ENCODE data around the gene SPOCD1.

Gene SPOCD1

DNA sequence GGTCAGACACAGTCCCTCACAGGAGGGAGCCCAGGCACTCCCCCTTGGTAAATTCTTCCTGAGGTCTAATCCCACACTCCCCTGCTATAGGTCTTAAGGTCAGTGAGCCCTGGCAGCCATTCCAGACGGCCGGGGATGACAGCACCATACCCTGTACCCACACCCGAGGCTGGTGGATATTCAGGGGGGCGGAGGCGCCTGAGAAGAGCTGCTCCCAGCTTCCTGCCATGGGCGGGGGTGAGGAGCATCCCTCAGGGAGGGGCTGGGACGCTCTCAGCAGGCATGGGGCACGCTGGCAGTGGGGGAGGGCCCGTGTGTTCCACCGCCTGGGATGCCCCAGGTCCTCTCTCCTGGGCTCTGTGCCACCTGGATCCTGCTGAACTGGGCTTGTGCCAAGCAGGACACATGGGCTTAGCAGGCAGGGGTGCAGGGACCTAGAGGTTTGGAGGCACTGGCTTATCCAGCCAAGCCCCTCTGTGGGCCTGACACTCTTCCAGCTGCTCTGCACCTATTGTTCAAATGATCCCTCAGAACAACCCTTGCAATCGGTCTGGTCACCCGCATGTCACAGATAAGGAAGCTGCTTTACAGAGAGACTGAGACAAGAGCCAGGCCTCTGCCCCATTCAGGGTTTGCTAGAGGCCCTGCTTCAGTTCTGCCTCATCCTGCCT is 46.0 kb downstream of the SPOCD1 start:
- no peak for DNase-seq

DNA sequence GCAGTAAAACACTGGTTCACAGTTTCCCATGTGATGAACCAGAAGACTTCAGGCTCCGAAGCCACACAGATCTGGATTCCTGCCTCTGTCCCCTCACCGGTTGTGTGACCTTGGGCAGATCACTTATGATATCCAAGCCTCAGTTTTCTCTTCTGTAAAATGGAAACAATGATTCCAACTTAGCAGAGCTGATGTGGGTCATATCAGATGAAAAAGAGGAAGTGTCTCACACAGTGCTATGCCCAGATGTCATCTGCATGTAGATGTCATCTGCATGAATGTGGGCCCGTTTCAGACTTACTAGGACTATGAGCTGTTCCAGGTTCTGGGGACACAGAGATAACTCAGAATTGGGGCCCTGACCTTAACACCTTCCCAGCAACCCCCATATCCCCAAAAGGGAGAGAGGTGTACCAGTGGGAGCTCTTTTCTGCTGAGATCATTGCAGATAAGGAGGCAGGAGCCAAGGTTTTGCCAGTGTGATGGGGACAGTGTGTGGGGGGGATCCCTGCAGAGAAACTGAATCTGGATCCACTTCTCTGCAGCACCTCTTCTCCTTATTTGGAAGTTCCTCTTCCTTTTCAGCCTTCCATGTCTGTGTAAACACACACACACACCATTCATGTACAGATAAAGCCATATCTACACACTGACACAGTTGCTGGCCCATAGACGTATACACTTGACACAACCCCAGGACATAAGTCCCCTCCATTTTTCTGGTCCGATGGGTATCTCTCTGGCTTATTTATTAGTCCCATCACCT is 46.7 kb downstream of the SPOCD1 start:
- DNase-seq = peak; percentile 49 to 56

DNA sequence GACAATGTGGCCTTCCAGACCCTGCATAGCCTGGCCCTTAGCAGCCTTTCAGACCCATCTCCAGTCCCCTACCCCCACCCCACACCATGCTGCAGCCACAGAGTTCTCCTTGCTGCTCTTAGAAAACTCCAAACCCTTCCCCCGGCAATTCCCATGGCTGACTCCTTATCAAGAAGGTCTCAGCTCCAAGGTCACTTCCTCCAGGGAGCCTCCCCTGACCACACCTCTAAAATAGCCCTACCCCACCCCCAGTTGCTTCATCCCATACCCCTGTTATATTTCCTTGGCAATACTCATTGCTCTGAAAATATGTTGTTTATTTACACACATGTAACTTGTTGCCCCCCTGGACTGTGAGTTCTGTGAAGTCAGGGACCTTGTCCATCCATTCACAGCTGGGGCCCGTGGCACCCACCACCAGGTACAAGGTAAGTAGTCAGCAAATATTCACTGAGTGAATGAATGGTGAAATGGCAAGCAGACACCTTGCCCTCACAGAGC is 47.4 kb downstream of the SPOCD1 start:
- DNase-seq = no peak

DNA sequence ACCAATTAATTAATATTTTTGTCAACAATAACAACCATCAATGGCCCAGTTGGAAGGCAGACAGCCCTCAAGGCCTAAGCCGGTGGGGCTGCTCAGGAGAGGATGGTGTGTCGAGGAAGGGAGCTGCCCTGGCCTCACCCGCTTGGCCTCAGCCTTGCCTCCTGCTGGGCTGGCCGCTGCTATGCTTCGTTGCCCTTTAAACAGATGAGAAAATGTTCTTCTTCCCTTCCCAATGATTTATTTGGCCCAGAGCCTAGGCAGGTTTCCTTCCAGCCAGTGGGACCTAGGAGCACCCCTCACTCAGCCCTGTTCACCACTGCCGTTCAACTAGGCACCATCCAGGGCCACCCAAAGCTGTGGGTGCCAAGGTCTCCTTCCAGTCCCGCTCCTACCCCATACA is 48.6 kb downstream of the SPOCD1 start:
- DNase-seq = no peak

DNA sequence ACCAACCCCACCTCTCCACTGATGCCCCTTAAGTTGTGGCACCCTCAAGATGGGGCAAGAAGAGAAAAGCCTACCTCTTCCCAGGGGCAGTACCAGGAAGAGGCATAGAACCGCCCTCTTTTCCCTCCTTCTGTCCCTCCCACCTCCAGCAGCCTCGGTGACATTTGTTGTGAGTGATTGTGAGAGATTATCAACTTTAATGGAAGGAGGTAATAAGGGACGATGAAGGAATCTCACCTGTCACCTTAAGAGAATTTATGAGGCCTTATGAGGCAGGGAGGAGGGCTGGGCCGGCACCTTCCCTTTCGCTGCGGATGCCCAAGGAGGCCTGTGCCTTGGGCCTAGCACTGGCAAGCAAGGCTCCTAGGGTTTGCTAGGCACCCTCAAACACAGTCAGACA is 50.3 kb downstream of the SPOCD1 start:
- no peak for DNase-seq

DNA sequence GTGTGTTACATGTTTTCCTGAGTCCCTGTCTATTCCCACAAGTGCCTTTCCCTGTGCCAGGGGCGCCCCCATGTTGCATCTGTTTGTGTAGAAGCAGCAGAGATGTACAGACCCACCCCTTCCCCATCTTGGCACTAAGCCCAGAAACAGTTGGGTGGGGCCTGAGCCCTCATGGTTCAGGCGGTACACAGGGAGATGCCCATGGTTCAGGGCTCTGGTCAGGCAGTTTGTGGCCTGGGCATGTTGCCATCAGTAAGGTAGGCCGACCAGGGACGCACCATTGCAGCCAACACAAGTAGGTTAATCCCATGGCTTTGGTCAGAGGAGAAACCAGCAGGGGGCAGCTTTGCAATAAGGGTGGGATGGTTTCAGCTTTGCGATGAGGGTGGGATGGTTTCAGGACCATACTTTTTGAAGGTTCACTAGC is 50.8 kb downstream of the SPOCD1 start:
- DNase-seq = peak; percentile 50 to 55

DNA sequence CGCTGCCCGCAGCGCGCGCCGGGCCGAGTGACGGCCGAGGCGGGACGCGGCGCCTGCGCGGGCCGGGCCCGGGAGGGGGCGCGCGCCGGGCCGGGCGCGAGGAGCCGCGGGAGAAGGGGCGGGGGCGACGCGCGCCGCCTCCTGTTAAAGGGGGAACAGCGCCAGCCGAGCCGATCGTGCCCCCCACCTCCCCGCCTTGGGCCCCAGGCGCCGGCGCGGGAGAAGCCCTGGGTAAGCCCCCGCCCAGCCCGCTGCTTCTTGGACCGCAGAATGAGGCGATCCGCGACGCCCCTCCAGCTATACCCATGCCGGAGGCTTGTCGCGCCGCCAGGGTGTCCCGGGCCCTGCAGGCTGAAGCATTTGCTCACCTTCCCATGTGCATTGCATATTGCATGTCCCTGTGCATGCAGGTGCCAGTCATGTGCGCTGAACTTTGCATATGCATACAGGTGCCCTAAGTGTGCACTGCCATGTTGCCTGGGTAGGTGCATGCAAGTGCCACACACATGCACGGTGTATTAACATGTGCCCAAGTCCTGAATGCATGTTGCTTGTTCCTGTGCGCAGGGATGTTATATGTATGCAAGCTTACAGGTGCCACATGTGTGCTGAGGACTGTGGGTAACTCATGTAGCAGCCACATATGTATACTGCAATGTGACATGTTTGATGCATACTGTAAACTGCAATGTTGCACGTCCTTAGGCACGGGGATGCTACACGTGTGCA is 51.3 kb downstream of the SPOCD1 start, which contains the start of gene ADGRB2:
Gene ADGRB2 (minus strand): TSS at position 29 of the 729 bp plus-strand sequence. CDS start 7,119 bp downstream, outside the sequence.
- peak; percentile 50 to 57 for DNase-seq

DNA sequence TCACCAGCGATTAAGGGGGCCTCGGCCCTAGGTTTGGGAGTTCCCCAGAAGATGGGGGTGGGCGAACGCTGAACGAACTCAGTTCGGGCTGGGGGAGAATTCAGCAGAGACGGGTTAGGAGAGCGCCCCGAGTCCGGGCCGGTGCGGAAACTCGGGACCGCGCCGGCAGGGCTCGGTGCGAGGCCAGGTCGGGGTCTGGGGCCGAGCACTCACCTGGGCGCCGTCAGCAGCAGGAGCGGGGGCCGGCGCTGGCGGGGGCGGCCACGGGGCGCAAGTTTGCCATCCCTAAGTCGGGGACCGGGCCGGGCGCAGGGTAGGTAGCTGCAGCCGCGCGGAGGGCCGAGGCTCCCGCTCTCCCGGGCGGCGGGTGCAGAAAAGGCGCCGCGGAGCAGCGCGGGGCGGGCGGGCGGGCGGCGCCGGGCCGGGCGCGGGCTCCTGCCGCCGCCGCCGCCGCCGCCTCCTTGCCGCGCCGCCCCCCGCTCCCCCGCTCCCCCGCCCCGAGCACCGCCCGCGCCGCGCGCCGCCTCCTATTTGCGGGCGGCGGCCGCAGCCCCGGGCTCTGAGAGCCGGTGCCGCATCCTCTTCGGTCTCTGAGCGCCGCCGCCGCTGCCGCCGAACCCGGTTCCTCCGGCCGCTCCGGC is 52.0 kb downstream of the SPOCD1 start:
- peak; percentile 27 to 33 for DNase-seq

DNA sequence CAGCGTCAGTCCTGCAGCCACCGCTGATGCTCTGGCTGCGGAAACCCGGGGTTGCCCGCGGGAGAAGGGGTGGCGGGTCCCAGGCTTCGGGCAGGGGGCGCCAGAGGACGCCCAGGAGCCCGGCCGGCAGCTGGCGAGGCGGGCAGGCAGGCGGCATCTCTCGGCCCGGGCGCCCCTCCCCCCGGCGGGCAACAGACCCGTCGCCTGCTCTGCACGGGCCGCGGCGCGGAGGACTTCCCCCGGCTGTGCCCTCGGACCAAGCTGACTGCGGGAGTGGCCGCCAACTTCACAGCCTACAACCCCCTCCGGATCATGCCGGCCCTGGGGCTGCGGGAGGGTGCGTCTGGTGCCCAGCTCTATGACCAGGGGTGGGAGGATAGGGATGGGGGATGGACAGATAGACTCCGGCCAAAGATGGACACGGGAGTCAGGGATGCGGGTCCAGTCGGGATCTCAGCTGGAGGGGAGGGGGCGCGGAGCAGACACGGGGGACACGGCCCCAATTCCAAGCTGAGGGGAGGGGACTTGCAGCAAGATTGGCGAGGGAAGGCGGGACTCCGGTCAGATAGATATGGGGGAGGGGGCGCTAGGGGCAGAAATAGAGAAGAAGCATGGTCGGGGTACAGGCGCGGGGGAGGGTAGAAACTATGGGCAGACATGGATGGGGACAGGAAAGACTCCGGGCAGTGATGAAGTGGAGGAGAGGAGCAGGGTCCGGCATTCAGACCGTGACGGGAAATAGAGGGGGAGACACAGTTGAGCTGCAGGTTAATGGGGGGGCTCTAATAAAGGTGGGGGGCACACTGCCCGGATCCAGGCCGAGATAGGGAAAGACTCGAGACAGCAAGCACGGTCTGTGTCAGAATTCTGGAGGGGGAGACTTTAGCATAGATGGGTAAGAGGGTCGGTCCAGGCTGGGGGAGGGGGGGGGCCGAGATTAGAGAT is 52.8 kb downstream of the SPOCD1 start:
- DNase-seq = peak; percentile 79 to 87

DNA sequence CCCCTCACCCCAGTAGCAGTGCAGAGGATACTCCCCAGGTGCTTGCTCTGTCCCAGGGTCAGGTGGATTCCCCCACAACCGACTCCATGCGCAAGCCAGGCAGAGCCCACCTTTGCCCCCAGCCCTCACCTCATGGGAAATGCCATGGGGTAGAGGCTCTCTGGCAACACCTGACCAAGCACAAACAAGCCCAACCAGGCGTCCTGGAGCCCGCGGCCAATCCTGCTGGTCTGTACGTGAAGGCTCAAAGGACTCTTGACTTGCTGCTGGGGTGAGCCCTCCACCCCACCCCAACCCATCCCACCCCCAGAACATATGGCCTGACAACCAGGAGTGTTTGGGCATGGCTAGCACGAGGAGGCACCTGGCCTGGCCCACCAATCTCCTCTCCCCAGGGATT is 53.5 kb downstream of the SPOCD1 start:
- DNase-seq = no peak

DNA sequence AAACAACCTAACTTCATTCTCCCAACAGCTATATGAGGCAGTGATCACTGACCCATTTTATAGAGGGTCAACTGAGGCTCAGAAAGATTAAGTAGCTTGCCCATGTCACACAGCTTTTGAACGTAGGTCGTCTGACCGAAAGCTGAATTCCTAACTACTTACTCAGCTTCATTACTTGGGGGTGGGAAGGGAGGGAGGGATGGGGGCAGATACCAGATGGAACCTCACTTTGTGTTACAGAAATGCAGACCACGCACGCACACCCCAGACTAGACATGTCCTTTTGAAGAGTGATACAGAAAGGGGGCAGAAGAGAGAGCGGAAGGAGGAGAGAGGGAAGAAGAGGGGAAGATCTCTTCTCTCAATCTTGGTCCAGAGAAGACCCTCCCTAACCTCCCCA is 53.9 kb downstream of the SPOCD1 start:
- DNase-seq = no peak

DNA sequence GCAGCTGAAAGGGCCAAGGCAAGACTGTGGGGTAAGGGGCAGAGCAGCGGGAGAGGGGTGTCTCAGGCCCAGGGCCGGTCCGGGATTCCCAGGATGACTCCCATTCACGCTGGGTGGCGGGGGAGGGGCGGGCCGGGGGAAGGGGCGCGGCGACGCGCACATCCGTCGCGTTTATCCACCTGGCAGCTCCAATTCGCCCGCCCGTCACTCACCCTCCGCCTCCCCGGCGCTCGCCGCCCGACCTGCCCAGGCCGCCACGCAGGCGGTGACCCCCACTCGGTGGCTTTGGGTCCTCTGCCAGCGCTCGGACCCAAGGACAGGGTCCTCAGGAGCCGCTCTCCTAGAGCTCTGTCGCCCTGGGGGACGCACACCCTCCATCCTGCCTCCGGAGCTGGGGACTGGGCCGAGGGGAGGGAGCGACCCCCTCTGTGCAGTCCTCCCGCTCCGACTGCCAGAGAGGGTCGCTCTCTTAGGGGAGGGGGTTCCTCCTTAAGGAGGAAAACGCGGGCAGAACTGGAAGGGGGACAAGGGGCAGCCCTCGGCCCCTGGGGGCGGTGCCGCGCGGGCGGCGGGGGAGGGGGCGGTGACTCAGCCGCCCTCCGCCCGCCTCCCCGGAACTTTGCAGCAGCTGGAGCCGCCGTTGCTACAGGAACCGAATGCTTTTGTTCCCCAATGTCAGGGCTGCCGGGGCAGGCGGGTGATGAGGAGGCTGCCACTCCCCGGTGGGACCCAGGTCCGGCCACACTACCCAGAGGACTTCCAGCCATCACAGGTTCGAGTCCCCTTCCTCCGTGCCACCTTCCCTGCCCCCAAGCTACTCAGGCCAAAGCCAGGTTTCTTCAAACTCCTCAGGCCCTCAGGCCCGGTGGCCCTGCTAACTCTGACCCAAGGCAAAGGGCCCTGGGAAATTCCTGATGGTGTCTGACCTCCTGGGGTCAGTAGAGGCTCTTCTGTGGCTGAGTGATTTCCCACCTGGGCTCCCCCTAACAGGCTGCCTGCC is 55.1 kb downstream of the SPOCD1 start:
- DNase-seq = peak; percentile 53 to 60

DNA sequence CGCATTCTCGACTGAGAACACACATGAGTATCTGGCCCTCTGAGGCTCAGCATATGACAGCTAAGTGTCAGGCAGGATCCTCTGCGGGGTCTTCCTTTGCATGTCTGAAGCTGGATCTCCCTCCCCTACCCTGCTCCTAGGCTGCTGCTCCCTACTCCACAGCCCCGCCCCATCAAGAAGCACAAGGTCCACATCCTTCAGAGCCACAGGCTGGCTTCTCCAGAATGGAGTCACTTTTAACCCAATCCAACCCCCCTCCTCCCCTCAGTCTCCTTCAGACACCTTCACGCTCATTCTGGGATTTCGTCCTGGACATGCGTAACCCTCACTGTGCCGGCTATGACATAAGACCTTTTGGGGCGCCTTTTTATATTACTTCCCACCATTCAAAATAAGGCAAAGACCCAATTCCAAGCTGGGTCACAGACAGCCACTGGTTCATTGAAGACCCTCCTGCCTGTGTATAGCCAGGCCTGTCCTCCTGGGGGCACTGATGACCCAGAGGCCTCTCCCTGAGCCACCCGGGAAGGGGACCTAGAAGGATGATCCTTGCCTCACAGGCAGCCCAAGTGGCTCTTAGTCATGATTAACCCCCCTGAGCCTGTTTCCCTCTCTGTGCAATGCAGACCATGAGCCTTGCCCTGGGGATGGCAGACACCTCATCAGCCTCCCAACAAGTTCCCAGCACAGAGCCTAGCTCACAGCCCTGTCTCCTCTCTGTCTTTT is 56.4 kb downstream of the SPOCD1 start:
- no peak for DNase-seq

DNA sequence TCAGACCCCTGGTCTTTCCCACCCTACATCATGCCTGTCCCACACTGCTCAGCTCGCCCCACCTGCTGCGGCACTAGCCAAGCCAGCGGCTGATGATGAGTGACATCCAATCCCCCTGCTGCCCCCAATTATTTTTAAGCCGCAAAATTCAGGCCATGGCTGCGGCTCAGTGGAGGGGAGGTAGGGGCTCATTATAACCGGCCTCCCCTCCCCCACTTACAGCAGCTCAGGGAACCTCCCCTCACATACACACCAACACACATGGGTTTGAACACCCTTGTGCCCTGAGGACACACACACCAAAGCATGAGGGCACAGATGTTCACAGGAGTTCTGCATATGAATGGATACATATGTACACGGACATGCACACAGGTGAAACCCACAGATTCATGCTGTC is 57.0 kb downstream of the SPOCD1 start:
- no peak for DNase-seq

DNA sequence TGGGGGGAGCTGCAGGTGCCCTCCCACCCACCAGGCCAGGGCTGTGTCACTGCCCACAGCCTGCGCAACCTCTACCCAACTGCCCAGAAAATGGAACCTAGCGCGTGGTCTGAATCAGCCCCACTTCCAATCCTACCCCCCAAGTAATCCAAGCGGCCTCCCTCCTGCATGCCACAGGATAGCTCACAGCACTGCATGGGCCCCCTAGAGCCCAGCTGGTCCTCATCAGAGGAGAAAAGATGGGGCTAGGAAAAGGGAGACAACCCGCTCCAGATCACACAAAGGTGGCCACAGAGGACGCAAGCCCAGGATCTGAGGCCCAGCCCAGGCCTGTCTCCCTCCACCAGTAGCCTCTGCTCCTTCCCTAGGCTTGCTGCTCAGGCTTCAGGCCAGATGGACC is 57.8 kb downstream of the SPOCD1 start:
- no peak for DNase-seq

DNA sequence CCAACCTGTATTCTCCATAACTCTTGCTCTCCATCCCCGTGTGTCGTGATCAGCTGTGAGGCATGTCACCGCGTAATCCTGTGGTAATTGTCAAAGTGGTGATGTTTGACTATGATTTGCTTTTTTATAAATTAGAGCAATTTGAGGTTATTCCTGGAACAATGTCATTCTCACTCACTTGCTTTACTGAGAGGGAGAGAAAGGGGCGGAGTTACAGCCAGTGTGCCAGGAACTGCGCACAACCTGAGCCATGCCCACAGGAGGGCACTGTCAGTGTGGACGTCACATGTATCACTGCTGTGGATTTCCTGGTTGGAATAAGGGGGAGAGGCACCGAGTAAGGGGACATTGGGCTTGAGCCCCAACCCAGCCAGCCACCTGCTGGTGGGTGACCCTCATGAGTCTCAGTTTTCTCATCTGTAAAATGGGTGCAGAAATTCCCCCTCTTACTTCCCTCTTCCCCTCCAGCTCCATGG is 58.6 kb downstream of the SPOCD1 start:
- DNase-seq = no peak

DNA sequence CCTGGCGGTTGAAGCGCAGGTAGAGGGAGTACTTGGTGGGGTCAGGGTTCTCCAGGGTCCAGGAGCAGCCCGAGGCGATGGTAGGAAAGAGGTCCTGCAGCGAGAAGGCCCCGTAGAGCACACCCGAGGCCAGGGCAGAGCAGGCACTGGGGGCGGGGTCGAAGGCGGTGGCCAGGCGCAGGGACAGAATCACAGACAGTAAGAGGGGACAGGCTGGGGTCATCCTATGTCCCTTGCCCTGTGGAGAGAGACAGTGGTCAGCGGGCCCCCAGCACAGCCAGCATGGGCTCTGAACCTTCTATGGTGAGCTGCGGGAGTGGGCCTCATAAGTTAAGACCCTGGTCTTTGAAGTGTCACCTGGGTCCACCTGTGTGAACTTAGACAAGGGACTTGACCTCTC is 59.2 kb downstream of the SPOCD1 start:
- DNase-seq = no peak

DNA sequence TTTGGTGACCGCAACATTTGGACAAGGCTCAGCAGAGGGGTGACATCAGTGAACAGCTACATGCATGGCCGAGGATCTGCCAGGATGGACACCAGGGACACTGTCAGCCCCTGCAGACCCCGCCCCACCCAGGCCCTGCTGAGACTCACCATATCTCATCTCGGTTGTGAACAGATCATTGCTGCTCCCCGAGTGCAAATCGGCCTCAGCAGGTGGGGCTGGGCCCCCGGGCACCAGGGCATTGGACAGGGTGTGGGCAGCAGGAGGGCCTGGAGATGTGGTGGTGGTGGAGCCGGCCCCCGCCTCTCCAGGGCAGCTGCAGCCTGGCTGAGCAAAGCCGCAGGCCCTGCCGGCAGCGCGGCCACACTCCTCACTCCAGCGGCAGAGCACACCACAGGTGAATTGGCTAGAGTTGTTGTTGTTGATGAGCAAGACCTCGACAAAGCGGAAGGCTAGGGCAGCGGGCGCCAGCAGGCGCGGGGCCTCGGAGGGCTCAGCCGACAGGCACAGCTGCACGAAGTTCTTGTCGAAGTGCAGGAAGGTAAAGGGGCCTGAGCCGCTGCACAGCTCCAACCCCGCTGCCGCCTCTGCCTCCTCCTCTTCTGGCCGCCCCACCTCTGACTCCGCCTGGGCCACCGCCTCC is 59.9 kb downstream of the SPOCD1 start:
- no peak for DNase-seq

DNA sequence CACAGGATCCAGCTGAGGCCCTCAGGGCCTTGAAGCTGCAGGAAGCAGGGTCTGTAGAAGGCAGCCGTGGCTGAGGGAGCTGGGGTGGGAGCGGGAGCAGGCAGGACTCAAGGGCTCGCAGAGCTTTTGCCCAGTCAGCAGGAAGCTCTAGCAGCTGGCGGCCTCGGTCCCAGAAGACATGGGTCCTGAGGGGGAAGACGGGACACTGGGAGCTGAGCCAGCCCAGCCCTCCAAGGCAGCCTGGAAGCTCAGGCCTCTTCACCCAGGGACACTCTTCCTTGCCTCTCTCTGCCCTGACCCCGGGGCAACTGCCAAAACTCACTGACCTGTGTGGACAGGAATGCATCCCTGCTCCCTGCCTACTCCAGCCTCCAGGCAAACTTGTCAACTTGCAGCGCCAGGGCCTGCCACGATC is 60.6 kb downstream of the SPOCD1 start:
- no peak for DNase-seq

Data from activated T-cell treated with anti-CD3 and anti-CD28 coated beads, Interleukin-2, amount 50 U/mL, for 48 hours (primary cell).